Endothelial cell of umbilical vein (primary cell): ENCODE measurements around the gene ZNF664. TPM values are rescaled to one million over a fixed set of nuclear protein-coding genes. Genes with fewer than 3 reads are reported as not detected.

Experiments used
- BruUV-seq: library from RNA; stranded (reverse); fragments of 400-500 nt; replicated peaks from 2 replicates; lab custom pipeline; 2021; lab: Mats Ljungman, UMichigan
- CTCF ChIA-PET: fragments of 300-600, 350-600 bp; sonication (Branson Sonifier 250); formaldehyde crosslinking; loops from one replicate; lab custom pipeline; 2021; ENCODE audit warnings: antibody characterized with exemption, inconsistent platforms; lab: Charles Lee
- POLR2A ChIA-PET: fragments of 300-600, 350-600 bp; sonication (Branson Sonifier 250); formaldehyde crosslinking; loops from one replicate; lab custom pipeline; 2021; ENCODE audit warnings: antibody characterized with exemption, inconsistent platforms; lab: Charles Lee
- DNase-seq: peaks from one replicate; pipeline ENCODE4 v3.0.0-alpha.2; 2011; ENCODE audit warnings: low read depth, low spot score
- FAIRE-seq: peaks from 2 replicates; lab custom pipeline; 2011; peaks lifted over from hg19 to GRCh38; lab: Jason Lieb, UNC
- H2AFZ ChIP-seq: 2 replicates; pipeline ENCODE4 v1.6.0; 2012; ENCODE audit warnings: low read depth, low read length, control low read depth, inconsistent platforms
- H3K27ac ChIP-seq: 2 replicates; pipeline ENCODE4 v1.5.1; 2011; ENCODE audit warnings: low read depth, mild to moderate bottlenecking, control low read depth, low read length, moderate library complexity; ENCODE audit not compliant: insufficient read depth
- H3K27me3 ChIP-seq, 2 experiments: 2 replicates each; pipeline versions ENCODE4 v1.6.0 to v1.6.1; 2011; ENCODE audit warnings: low read length in 2 of 2, mixed read lengths in 1 of 2; ENCODE audit not compliant: control insufficient read depth in 2 of 2, insufficient read depth in 2 of 2
- H3K36me3 ChIP-seq, 2 experiments: 2 replicates in 1 of 2; 3 replicates in 1 of 2; pipeline ENCODE4 v1.5.1; 2011; ENCODE audit warnings: low read length in 2 of 2, mild to moderate bottlenecking in 1 of 2, moderate library complexity in 1 of 2; ENCODE audit not compliant: control insufficient read depth in 2 of 2, insufficient read depth in 2 of 2; ENCODE audit errors: extremely low read depth in 1 of 2
- H3K4me1 ChIP-seq: 3 replicates; pipeline ENCODE4 v1.5.1; 2011; ENCODE audit warnings: mild to moderate bottlenecking, low read length; ENCODE audit not compliant: control insufficient read depth, insufficient read depth; ENCODE audit errors: extremely low read depth
- H3K4me2 ChIP-seq: 2 replicates; pipeline ENCODE4 v1.6.1; 2011; ENCODE audit warnings: low read length, control low read depth, mixed read lengths; ENCODE audit not compliant: insufficient read depth
- H3K4me3 ChIP-seq, 3 experiments: fragments of 200-600 bp in 1 of 3; sonication (generic), shearing (Covaris generic) in 1 of 3; replicated peaks in 1 of 3; 2 replicates each; pipeline ENCODE4 v1.5.1; 2011 to 2016; ENCODE audit warnings: control low read depth in 3 of 3, low read length in 3 of 3, mild to moderate bottlenecking in 2 of 3, inconsistent platforms in 1 of 3, low read depth in 1 of 3, moderate library complexity in 1 of 3; ENCODE audit not compliant: insufficient read depth in 1 of 3
- H3K79me2 ChIP-seq: 2 replicates; pipeline ENCODE4 v1.6.0; 2012; ENCODE audit warnings: low read length, inconsistent platforms; ENCODE audit not compliant: control insufficient read depth, insufficient read depth
- H3K9ac ChIP-seq: replicated peaks from 2 replicates; pipeline ENCODE3; 2011; ENCODE audit warnings: low read length, control low read depth; ENCODE audit not compliant: insufficient read depth; ENCODE audit errors: extremely low read depth
- H3K9me1 ChIP-seq: replicated peaks from 3 replicates; pipeline ENCODE4 v1.6.0; 2011; ENCODE audit warnings: mild to moderate bottlenecking, low read length; ENCODE audit not compliant: control insufficient read depth, insufficient read depth; ENCODE audit errors: extremely low read depth
- H3K9me3 ChIP-seq: replicated peaks from 2 replicates; pipeline ENCODE4 v1.5.1; 2012; ENCODE audit warnings: low read length, inconsistent platforms; ENCODE audit not compliant: control insufficient read depth, insufficient read depth
- H4K20me1 ChIP-seq: replicated peaks from 2 replicates; pipeline ENCODE3; 2011; ENCODE audit warnings: mild to moderate bottlenecking, low read length; ENCODE audit not compliant: control insufficient read depth, insufficient read depth; ENCODE audit errors: extremely low read depth
- EZH2 ChIP-seq: IDR thresholded peaks from 2 replicates; pipeline ENCODE4 v1.6.1; 2012; ENCODE audit warnings: borderline replicate concordance, low read depth, mild to moderate bottlenecking, moderate library complexity, low read length, inconsistent platforms; ENCODE audit not compliant: severe bottlenecking
- GATA2 ChIP-seq: IDR thresholded peaks from 2 replicates; pipeline ENCODE4 v1.7.0; 2011; ENCODE audit warnings: low read depth, mild to moderate bottlenecking, moderate library complexity, mixed read lengths, low read length; ENCODE audit not compliant: insufficient read length, insufficient read depth
- MYC ChIP-seq: IDR thresholded peaks from one replicate; pipeline ENCODE4 v1.6.1; 2011; ENCODE audit warnings: mild to moderate bottlenecking, low read depth, low read length
- POLR2A ChIP-seq: IDR thresholded peaks from 2 replicates; pipeline ENCODE4 v1.6.1; 2012; ENCODE audit warnings: low read depth, mild to moderate bottlenecking, control low read depth, low read length
- POLR2AphosphoS5 ChIP-seq: IDR thresholded peaks from 2 replicates; pipeline ENCODE4 v1.6.1; 2012; ENCODE audit warnings: low read depth, mild to moderate bottlenecking, control low read depth, low read length, moderate library complexity; ENCODE audit not compliant: insufficient read depth
- dilution Hi-C: fragments of 300-500 bp; cut with MboI; formaldehyde crosslinking; loops from one replicate; pipeline ENCODE4 v1.15.0; 2019; ENCODE audit warnings: low sequenced_read_pairs; ENCODE audit not compliant: extremely low pct_ligation_motif_present
- intact Hi-C: fragments of 100-400 bp; cut with micrococcal nuclease; formaldehyde crosslinking; loops from one replicate; pipeline ENCODE4 v1.10.0; 2022
- polyA plus RNA-seq, 4 experiments: library from polyadenylated mRNA; depleted of rRNA in 3 of 4; stranded (reverse) in 3 of 4; unstranded in 1 of 4; fragments of >200 nt; gene quantifications; 2 replicates each; pipeline versions ENCODE4 v1.2.1 to v1.2.3, GENCODE V29; 2011 to 2012; ENCODE audit warnings: missing spikeins in 1 of 4
- total RNA-seq: library from RNA; stranded (reverse); gene quantifications from 2 replicates; pipeline ENCODE4 v1.2.3, GENCODE V29; 2021
- TF ChIP-seq, protein P1 (sequence below), 2 donors: IDR thresholded peaks; 1 replicate in 1 of 2; 2 replicates in 1 of 2; pipeline ENCODE4 v1.5.1; 2011; ENCODE audit warnings: low read length in 2 of 2, mild to moderate bottlenecking in 2 of 2, moderate library complexity in 2 of 2, control low read depth in 1 of 2, inconsistent platforms in 1 of 2, low read depth in 1 of 2; ENCODE audit not compliant: insufficient read depth in 1 of 2; ENCODE audit errors: extremely low read depth in 1 of 2
- TF ChIP-seq, protein P2 (sequence below): IDR thresholded peaks from 2 replicates; pipeline ENCODE4 v1.6.1; 2011; ENCODE audit not compliant: insufficient read depth, insufficient read length

Gene ZNF664
- total and polyA plus RNA-seq, 2 donors (not counting 3 experiments of a cell fraction or from before 2014, with no cell fraction given), result 29.8 to 71.3 TPM

DNA sequence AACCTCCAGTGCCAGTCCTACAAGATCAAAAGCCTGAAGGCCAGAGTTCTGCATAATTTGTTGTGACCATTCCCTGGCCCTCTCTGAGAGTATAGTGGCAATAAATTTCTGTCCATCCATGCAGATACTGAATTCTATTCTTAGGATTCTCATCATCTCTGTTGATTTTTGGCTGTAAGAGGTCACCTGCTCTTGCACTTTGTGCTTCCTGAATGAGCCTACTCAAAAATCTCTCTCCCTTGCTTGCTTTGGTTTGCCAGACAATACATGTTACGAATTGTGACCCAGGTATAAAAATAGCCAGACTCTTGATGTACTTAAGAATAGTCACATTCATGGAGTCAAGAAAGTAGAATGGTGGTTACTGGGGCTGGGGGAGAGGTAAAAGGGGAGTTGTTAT, 16.7 kb downstream of the ZNF664 start:
- Histone ChIP-seq H3K36me3 (peaks cover 11 to 17% of the 10 kb centered on the region in 2 experiments), H2AFZ (no peak overlapping the region), H3K4me2 (no peak overlapping the region), H3K9me3 (no peaks in the 10 kb centered on the region), H3K9ac (no peak overlapping the region), H3K79me2 (peaks cover 12% of the 10 kb centered on the region), H3K4me3 (no peak overlapping the region), H3K9me1 (no peaks in the 10 kb centered on the region), H3K4me1 (peaks cover 12% of the 10 kb centered on the region), H4K20me1 (peaks cover 3% of the 10 kb centered on the region), H3K27me3 (no peaks in the 10 kb centered on the region), H3K27ac (no peak overlapping the region)
- ChIA-PET POLR2A (no interaction called here), CTCF (interaction anchor here (2.1 kb wide), 1 partner anchor 43 kb away, joined by 7 read pairs; no protein-coding TSS in a partner anchor)
- no peak for DNase-seq
- BruUV-seq, result no TSS peak
- dilution Hi-C loops, result no loop called here
- TF ChIP-seq, protein P1, sequence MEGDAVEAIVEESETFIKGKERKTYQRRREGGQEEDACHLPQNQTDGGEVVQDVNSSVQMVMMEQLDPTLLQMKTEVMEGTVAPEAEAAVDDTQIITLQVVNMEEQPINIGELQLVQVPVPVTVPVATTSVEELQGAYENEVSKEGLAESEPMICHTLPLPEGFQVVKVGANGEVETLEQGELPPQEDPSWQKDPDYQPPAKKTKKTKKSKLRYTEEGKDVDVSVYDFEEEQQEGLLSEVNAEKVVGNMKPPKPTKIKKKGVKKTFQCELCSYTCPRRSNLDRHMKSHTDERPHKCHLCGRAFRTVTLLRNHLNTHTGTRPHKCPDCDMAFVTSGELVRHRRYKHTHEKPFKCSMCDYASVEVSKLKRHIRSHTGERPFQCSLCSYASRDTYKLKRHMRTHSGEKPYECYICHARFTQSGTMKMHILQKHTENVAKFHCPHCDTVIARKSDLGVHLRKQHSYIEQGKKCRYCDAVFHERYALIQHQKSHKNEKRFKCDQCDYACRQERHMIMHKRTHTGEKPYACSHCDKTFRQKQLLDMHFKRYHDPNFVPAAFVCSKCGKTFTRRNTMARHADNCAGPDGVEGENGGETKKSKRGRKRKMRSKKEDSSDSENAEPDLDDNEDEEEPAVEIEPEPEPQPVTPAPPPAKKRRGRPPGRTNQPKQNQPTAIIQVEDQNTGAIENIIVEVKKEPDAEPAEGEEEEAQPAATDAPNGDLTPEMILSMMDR (IDR thresholded peaks at IDR 0.05; ENCODE audit: extremely low read depth in 1 of 2, insufficient read depth in 1 of 2, low read depth in 1 of 2, low read length in 2 of 2), result no peak
- TF ChIP-seq MYC (no peak), POLR2AphosphoS5 (no peak), GATA2 (no peak), EZH2 (no peak), POLR2A (no peak)
- TF ChIP-seq, protein P2, sequence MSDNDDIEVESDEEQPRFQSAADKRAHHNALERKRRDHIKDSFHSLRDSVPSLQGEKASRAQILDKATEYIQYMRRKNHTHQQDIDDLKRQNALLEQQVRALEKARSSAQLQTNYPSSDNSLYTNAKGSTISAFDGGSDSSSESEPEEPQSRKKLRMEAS, result no peak
- FAIRE-seq, result no peak
- intact Hi-C loops, result no loop called here
